ENCODE measurements around the gene OR10R2. TPM values are rescaled to one million over a fixed set of nuclear protein-coding genes. Genes with fewer than 3 reads are reported as not detected.

The OR10R2 gene, protein sequence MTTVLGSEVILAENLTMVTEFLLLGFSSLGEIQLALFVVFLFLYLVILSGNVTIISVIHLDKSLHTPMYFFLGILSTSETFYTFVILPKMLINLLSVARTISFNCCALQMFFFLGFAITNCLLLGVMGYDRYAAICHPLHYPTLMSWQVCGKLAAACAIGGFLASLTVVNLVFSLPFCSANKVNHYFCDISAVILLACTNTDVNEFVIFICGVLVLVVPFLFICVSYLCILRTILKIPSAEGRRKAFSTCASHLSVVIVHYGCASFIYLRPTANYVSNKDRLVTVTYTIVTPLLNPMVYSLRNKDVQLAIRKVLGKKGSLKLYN
- total RNA-seq, result not detected

DNA sequence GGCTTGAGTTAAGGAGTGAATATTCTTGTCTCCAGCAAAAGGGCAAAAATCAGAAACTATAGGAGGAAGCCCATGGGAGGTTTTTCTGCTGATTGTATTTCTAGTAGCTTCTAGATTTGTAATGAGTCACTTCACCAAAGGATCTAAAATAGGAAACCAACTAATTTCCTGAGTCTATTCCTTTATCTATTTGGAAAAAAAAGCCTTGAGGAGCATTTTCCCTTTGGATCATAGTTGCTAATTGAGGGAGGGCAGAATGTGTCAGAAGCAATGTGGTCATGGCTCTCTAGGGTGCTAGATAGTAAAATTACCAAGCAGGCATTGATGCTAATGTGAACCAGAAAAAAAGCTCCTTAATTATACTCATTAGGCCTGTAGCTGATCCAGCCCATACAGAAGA, at the start of gene OR10R2:
Gene OR10R2 (plus strand): TSS at position 301 of the 400 bp plus-strand sequence. CDS start 106 bp downstream, outside the sequence.

DNA sequence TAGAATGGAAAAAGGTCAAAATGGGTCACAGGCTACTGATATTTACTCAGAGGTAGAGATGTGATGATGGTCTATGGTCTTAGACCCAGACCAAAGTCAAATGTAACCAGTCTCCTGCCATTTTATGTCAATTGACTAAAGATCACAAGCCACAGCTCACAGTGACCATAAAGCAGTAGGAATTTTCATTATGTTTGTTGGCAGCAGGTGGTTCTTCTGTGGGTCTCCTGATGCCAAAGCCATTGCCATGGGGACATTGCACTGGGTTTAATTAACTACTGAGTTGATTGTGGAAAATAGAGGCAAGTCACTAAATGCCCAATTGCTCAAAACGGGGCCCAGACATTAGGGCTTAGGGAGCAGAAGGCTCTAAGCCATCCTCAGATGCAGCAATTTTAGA, 45.9 kb upstream of the OR10R2 start, which contains the start of gene OR10K2:
Gene OR10K2 (minus strand): TSS at position 101 of the 400 bp plus-strand sequence. CDS start 5,371 bp downstream, outside the sequence.

DNA sequence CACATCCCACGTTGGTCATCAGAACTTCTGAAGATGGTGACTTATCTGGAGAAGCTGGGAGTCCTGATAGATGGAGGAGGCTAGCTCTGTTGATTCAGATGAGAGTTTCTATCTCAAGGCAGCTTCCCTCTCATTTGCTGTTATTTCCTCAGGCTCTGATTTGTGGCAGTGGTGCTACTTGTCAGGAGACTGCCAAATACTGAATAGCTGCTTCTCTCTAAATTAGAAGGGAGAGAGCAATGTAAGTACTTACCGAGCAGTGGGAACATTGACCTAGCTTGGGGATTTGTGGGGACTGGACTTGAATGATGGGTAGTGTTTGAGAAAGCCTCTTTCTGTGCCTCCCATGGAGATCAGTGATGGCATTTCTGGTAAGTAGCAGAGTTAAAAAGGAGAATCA, 10.5 kb upstream of the OR10R2 start, which contains the start of gene OR10K1:
Gene OR10K1 (plus strand): TSS at position 301 of the 400 bp plus-strand sequence. CDS start 3,728 bp downstream, outside the sequence.

Other genes with a start within 250 kb of the OR10R2 start
- not detected for gene CD1A, start 217.8 kb upstream of the OR10R2 start, total RNA-seq
- not detected for gene CD1C, start 182.3 kb upstream of the OR10R2 start, total RNA-seq
- gene CD1B, start 140.7 kb upstream of the OR10R2 start, total RNA-seq, result not detected
- gene CD1E, start 118.3 kb upstream of the OR10R2 start, total RNA-seq, result not detected
- gene OR10T2, start 72.8 kb upstream of the OR10R2 start, total RNA-seq, result not detected
- gene OR10K2, start 46.0 kb upstream of the OR10R2 start, total RNA-seq, result not detected
- not detected for gene OR10K1, start 10.4 kb upstream of the OR10R2 start, total RNA-seq
- not detected for gene OR6Y1, start 82.2 kb downstream of the OR10R2 start, total RNA-seq
- not detected for gene OR6P1, start 98.4 kb downstream of the OR10R2 start, total RNA-seq
- not detected for gene OR10X1, start 107.7 kb downstream of the OR10R2 start, total RNA-seq
- not detected for gene OR10Z1, start 133.0 kb downstream of the OR10R2 start, total RNA-seq
- gene SPTA1, start 214.5 kb downstream of the OR10R2 start, total RNA-seq, result not detected
- not detected for gene OR6K2, start 228.4 kb downstream of the OR10R2 start, total RNA-seq
- not detected for gene OR6K3, start 248.5 kb downstream of the OR10R2 start, total RNA-seq

All from activated naive CD4-positive, alpha-beta T cell treated with anti-CD3 and anti-CD28 coated beads, Interleukin-2, amount 10 ng/mL, durations not matched to agents 5 hours and 36 hours (primary cell).